Prostate gland (tissue), 2 donors: Measurements from ENCODE around the gene SCRN2. TPM values are rescaled to one million over a fixed set of nuclear protein-coding genes. Genes with fewer than 3 reads are reported as not detected.

ENCODE experiments used
- DNase-seq: peaks from one replicate; pipeline ENCODE4 v3.0.0-alpha.2; 2019; ENCODE audit warnings: low spot score
- H3K27ac ChIP-seq, 2 donors: fragments of 200-600 bp; sonication (generic); 2 replicates each; pipeline ENCODE4 v1.5.1; 2017 to 2019
- H3K27me3 ChIP-seq: fragments of 200-600 bp; sonication (generic); replicated peaks from 2 replicates; pipeline ENCODE4 v1.5.1; 2019; ENCODE audit not compliant: insufficient read depth
- H3K36me3 ChIP-seq, 2 donors: fragments of 200-600 bp; sonication (generic); 1 replicate in 1 of 2; 2 replicates in 1 of 2; pipeline versions ENCODE4 v1.5.1 to v1.8.1; 2017 to 2019
- H3K4me1 ChIP-seq: fragments of 200-600 bp; sonication (generic); replicated peaks from 2 replicates; pipeline ENCODE4 v1.5.1; 2019
- H3K4me3 ChIP-seq, 2 donors: fragments of 200-600 bp; sonication (generic); 2 replicates each; pipeline ENCODE4 v1.5.1; 2017 to 2019
- H3K9me3 ChIP-seq: fragments of 200-600 bp; sonication (generic); 2 replicates; pipeline ENCODE4 v1.5.1; 2017
- CTCF ChIP-seq, 4 experiments: fragments of 200-600 bp in 2 of 4; fragments of 450-650 bp in 2 of 4; sonication (generic) in 2 of 4; IDR thresholded peaks; 1 replicate in 3 of 4; 2 replicates in 1 of 4; pipeline ENCODE4 v1.5.1; 2016 to 2019; ENCODE audit warnings: antibody characterized with exemption in 4 of 4, mild to moderate bottlenecking in 2 of 4, moderate library complexity in 2 of 4
- POLR2A ChIP-seq: fragments of 450-650 bp; IDR thresholded peaks from one replicate; pipeline ENCODE4 v1.6.1; 2016; ENCODE audit warnings: antibody characterized with exemption, mild to moderate bottlenecking
- POLR2AphosphoS5 ChIP-seq: sonication (generic); formaldehyde crosslinking; IDR thresholded peaks from one replicate; pipeline ENCODE4 v1.6.1; 2017; ENCODE audit warnings: antibody characterized with exemption
- WGBS: methylation state at CpG from one replicate; pipeline ENCODE4 v1.1.5; 2018; 5-methylcytosine and 5-hydroxymethylcytosine counted together
- intact Hi-C: fragments of 100-400 bp; cut with DNase I; formaldehyde crosslinking; loops from one replicate; pipeline ENCODE4 v1.14.2; 2022
- total RNA-seq, 2 donors: library from RNA; depleted of rRNA; stranded (reverse); fragments of >200 nt; gene quantifications; one replicate each; pipeline ENCODE4 v1.1.0, GENCODE V29; 2016

The SCRN2 gene
- total RNA-seq, 2 donors from 2014 or later = 32.6 to 44.4 TPM

DNA sequence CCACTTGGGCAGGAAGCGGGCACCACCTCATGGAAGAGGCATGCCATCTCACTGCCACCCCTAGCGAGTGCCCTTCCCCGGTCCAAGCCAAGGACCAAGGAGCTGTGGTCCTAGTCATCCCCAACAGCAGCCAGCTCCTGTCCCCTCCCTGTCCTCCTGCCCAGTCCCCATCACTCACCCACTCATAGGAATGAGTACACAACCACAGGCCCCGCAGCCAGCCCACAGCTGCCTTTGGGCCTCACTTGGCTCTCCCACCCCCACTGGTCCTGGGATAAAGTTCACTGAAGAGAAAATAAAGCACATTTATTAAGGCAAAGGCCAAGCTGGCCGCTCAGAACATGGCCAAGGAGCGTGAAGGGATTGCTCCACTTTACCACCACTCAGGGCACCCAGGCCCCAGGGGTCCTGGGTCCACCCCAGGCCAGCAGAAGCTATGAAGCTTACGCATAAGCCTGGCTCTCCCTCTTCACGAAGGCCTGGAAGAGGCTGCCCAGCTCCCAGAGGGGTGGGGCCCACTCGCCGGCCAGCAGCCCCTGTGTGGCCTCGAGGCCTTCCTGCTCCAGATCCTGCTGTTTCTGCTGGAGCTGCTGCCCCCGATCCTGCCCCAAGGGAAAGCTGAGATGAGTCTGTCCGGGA, 3.6 kb downstream of the SCRN2 start:
- H3K27ac ChIP-seq = no peak overlapping the region
- no peak for TF ChIP-seq CTCF (IDR thresholded peaks at IDR 0.05)
- no peak for TF ChIP-seq POLR2AphosphoS5
- TF ChIP-seq POLR2A = no peak
- WGBS = 76% methylated on average over 13 of the region's 13 CpGs
- H3K36me3 ChIP-seq = no peaks in the 10 kb centered on the region
- no peaks in the 10 kb centered on the region for H3K27me3 ChIP-seq
- intact Hi-C loops = no loop called here
- no peak for DNase-seq
- H3K4me3 ChIP-seq = no peak overlapping the region
- H3K4me1 ChIP-seq = peaks cover 3% of the 10 kb centered on the region
- H3K9me3 ChIP-seq = no peaks in the 10 kb centered on the region

- Histone ChIP-seq H3K9me3 (no peaks in the 10 kb centered on the region), H3K4me3 (no peak overlapping the region), H3K27ac (no peak overlapping the region), H3K4me1 (peaks cover 9% of the 10 kb centered on the region), H3K27me3 (no peaks in the 10 kb centered on the region), H3K36me3 (no peaks in the 10 kb centered on the region)
- WGBS = 84% methylated on average over 6 of the region's 6 CpGs
- intact Hi-C loops = no loop called here
- no peak for TF ChIP-seq POLR2AphosphoS5
- TF ChIP-seq CTCF (IDR thresholded peaks at IDR 0.05) = no peak
- no peak for TF ChIP-seq POLR2A
- no peak for DNase-seq
These were observed 4.5 kb downstream of the SCRN2 start for GRCh38 chr17:47836601-47837000.

DNA sequence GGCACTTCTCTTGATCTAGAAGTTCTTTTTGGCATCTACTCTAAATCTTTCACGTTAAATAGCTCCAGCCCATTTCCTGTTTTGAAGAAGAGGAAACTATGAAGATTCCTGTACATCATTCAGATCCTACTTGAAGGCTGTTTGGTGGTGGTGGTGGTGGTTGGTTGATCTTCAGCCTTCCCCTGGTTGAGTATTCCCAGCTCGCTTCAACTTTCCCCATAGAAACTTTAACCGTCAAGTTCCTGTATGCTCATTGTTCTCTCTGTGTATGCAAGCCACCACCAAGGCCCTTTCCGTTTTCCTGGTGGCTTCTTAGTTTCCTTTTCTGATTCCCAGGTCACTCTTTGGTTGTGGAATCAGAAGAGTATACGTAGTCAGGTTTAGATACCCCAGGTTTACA, 6.3 kb downstream of the SCRN2 start:
- intact Hi-C loops = no loop called here
- H3K27ac ChIP-seq = no peak overlapping the region

DNA sequence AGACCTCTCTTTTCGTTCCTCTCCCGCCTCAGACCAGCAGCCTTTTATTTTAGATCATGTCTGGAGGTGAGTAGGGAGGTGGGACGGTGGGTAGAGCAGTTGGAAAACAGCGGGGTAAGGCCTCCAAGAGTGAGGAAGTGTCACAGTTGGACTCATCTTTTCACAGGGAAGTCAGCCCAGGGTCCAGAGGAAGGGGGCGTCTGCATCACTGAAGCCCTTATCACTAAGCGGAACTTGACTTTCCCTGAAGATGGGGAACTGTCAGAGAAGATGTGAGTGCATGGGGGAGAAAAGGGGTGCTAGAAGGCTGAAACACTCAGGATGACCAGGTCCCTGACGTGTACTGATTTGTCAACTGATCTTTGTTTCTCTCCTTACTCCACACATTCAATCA, 9.1 kb downstream of the SCRN2 start:
- TF ChIP-seq CTCF (IDR thresholded peaks at IDR 0.05) = no peak
- TF ChIP-seq POLR2A = no peak
- no peak for TF ChIP-seq POLR2AphosphoS5
- Histone ChIP-seq H3K36me3 (no peaks in the 10 kb centered on the region), H3K9me3 (no peaks in the 10 kb centered on the region), H3K4me3 (peak overlapping the region; percentile 73 to 87), H3K27me3 (no peaks in the 10 kb centered on the region), H3K27ac (peak overlapping the region; percentile 21 to 62), H3K4me1 (peaks cover 12% of the 10 kb centered on the region)
- intact Hi-C loops = no loop called here
- WGBS = 8% methylated on average over 7 of the region's 7 CpGs
- no peak for DNase-seq

More for the DNA sequence above, 6.3 kb downstream of the SCRN2 start:
- TF ChIP-seq POLR2AphosphoS5 = no peak
- TF ChIP-seq POLR2A = no peak
- TF ChIP-seq CTCF (IDR thresholded peaks at IDR 0.05) = no peak
- Histone ChIP-seq H3K4me1 (peaks cover 12% of the 10 kb centered on the region), H3K36me3 (no peaks in the 10 kb centered on the region), H3K9me3 (no peaks in the 10 kb centered on the region), H3K27me3 (no peaks in the 10 kb centered on the region), H3K4me3 (no peak overlapping the region)
- DNase-seq = no peak
- WGBS = 66% methylated on average over 5 of the region's 5 CpGs
